Hippocampal formation (tissue), 2 donors: ENCODE measurements around the gene PHACTR3.
A peak's percentile ranks its signal among the peaks of the same experiment; 100 is the strongest.

Experiments used
- DNase-seq, 2 donors: peaks; one replicate each; lab custom pipeline; 2025; lab: John Stamatoyannopoulos, UW

PHACTR3 gene

GRCh38 chr20:59574308-59574707, 30.0 kb upstream of the PHACTR3 start:
- no peak for DNase-seq

GRCh38 chr20:59575216-59575615, 29.1 kb upstream of the PHACTR3 start:
- DNase-seq = no peak

GRCh38 chr20:59575653-59576052, 28.7 kb upstream of the PHACTR3 start:
- DNase-seq = no peak

GRCh38 chr20:59576216-59576953, 28.0 kb upstream of the PHACTR3 start:
- no peak for DNase-seq

- no peak for DNase-seq
Observed at GRCh38 chr20:59577037-59577808, 27.1 kb upstream of the PHACTR3 start.

GRCh38 chr20:59577809-59578435, 26.4 kb upstream of the PHACTR3 start:
- DNase-seq = no peak

GRCh38 chr20:59578436-59579403, 25.6 kb upstream of the PHACTR3 start:
- no peak for DNase-seq

- DNase-seq = no peak
Observed at GRCh38 chr20:59579404-59580145, 24.8 kb upstream of the PHACTR3 start.

GRCh38 chr20:59580146-59580946, 24.0 kb upstream of the PHACTR3 start:
- no peak for DNase-seq

- no peak for DNase-seq
Observed at GRCh38 chr20:59580991-59581401, 23.3 kb upstream of the PHACTR3 start.

GRCh38 chr20:59581993-59582679, 22.2 kb upstream of the PHACTR3 start:
- no peak for DNase-seq

- DNase-seq = peak in 1 of 2 donors; percentile 26
Observed at GRCh38 chr20:59583428-59584277, 20.7 kb upstream of the PHACTR3 start.

- no peak for DNase-seq
Observed at GRCh38 chr20:59584278-59584925, 19.9 kb upstream of the PHACTR3 start.

- no peak for DNase-seq
Observed at GRCh38 chr20:59585714-59586409, 18.5 kb upstream of the PHACTR3 start.

GRCh38 chr20:59586613-59587012, 17.7 kb upstream of the PHACTR3 start:
- no peak for DNase-seq

GRCh38 chr20:59587570-59587969, 16.8 kb upstream of the PHACTR3 start:
- DNase-seq = no peak

GRCh38 chr20:59588236-59588855, 16.0 kb upstream of the PHACTR3 start:
- no peak for DNase-seq
